ENCODE data around the gene IP6K2. TPM values are rescaled to one million over a fixed set of nuclear protein-coding genes. Genes with fewer than 3 reads are reported as not detected.

Gene IP6K2
- total and polyA plus RNA-seq, 2 of the 8 experiments (the other 6 are each of a cell fraction or from before 2014, with no cell fraction given), result 95.8 to 144 TPM

DNA sequence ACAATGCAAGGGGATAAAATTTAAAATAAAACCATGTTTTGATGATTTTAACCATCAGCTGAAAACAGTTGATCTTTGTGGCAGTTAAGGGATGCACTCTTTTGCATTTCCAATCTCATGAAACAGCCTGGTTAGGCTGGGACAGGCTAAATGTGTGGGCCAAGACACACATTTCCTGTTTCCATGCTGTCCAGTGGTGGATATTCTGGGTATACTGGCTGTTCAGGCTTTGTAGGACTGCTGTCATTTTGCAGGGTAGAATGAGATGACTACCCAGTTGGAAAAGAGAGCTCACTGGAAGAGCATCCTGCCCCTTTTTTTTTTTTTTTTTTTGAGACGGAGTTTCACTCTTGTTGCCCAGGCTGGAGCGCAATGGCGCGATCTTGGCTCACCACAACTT, 42.0 kb upstream of the IP6K2 start (continued):
- TF ChIP-seq, protein P1, sequence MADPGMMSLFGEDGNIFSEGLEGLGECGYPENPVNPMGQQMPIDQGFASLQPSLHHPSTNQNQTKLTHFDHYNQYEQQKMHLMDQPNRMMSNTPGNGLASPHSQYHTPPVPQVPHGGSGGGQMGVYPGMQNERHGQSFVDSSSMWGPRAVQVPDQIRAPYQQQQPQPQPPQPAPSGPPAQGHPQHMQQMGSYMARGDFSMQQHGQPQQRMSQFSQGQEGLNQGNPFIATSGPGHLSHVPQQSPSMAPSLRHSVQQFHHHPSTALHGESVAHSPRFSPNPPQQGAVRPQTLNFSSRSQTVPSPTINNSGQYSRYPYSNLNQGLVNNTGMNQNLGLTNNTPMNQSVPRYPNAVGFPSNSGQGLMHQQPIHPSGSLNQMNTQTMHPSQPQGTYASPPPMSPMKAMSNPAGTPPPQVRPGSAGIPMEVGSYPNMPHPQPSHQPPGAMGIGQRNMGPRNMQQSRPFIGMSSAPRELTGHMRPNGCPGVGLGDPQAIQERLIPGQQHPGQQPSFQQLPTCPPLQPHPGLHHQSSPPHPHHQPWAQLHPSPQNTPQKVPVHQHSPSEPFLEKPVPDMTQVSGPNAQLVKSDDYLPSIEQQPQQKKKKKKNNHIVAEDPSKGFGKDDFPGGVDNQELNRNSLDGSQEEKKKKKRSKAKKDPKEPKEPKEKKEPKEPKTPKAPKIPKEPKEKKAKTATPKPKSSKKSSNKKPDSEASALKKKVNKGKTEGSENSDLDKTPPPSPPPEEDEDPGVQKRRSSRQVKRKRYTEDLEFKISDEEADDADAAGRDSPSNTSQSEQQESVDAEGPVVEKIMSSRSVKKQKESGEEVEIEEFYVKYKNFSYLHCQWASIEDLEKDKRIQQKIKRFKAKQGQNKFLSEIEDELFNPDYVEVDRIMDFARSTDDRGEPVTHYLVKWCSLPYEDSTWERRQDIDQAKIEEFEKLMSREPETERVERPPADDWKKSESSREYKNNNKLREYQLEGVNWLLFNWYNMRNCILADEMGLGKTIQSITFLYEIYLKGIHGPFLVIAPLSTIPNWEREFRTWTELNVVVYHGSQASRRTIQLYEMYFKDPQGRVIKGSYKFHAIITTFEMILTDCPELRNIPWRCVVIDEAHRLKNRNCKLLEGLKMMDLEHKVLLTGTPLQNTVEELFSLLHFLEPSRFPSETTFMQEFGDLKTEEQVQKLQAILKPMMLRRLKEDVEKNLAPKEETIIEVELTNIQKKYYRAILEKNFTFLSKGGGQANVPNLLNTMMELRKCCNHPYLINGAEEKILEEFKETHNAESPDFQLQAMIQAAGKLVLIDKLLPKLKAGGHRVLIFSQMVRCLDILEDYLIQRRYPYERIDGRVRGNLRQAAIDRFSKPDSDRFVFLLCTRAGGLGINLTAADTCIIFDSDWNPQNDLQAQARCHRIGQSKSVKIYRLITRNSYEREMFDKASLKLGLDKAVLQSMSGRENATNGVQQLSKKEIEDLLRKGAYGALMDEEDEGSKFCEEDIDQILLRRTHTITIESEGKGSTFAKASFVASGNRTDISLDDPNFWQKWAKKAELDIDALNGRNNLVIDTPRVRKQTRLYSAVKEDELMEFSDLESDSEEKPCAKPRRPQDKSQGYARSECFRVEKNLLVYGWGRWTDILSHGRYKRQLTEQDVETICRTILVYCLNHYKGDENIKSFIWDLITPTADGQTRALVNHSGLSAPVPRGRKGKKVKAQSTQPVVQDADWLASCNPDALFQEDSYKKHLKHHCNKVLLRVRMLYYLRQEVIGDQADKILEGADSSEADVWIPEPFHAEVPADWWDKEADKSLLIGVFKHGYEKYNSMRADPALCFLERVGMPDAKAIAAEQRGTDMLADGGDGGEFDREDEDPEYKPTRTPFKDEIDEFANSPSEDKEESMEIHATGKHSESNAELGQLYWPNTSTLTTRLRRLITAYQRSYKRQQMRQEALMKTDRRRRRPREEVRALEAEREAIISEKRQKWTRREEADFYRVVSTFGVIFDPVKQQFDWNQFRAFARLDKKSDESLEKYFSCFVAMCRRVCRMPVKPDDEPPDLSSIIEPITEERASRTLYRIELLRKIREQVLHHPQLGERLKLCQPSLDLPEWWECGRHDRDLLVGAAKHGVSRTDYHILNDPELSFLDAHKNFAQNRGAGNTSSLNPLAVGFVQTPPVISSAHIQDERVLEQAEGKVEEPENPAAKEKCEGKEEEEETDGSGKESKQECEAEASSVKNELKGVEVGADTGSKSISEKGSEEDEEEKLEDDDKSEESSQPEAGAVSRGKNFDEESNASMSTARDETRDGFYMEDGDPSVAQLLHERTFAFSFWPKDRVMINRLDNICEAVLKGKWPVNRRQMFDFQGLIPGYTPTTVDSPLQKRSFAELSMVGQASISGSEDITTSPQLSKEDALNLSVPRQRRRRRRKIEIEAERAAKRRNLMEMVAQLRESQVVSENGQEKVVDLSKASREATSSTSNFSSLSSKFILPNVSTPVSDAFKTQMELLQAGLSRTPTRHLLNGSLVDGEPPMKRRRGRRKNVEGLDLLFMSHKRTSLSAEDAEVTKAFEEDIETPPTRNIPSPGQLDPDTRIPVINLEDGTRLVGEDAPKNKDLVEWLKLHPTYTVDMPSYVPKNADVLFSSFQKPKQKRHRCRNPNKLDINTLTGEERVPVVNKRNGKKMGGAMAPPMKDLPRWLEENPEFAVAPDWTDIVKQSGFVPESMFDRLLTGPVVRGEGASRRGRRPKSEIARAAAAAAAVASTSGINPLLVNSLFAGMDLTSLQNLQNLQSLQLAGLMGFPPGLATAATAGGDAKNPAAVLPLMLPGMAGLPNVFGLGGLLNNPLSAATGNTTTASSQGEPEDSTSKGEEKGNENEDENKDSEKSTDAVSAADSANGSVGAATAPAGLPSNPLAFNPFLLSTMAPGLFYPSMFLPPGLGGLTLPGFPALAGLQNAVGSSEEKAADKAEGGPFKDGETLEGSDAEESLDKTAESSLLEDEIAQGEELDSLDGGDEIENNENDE (IDR thresholded peaks at IDR 0.05; ENCODE audit: insufficient replicate concordance, low read length), result no peak
- TF ChIP-seq POLR2A (IDR thresholded peaks at IDR 0.05; ENCODE audit: control extremely low read depth in 1 of 2, low read depth in 2 of 2, low read length in 2 of 2) (no peak), SIX5 (IDR thresholded peaks at IDR 0.05; ENCODE audit: low read depth, low read length) (no peak), TEAD4 (IDR thresholded peaks at IDR 0.05; ENCODE audit: low read depth, low read length) (no peak)
- TF ChIP-seq, protein P2, sequence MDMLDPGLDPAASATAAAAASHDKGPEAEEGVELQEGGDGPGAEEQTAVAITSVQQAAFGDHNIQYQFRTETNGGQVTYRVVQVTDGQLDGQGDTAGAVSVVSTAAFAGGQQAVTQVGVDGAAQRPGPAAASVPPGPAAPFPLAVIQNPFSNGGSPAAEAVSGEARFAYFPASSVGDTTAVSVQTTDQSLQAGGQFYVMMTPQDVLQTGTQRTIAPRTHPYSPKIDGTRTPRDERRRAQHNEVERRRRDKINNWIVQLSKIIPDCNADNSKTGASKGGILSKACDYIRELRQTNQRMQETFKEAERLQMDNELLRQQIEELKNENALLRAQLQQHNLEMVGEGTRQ (IDR thresholded peaks at IDR 0.05; ENCODE audit: low read length), result no peak
